Dermis microvascular lymphatic vessel endothelial cell (primary cell): ENCODE measurements around the gene CRYAA. TPM values are rescaled to one million over a fixed set of nuclear protein-coding genes. Genes with fewer than 3 reads are reported as not detected.
"Not testable (repeated sequence)": the region's sequence is repeated elsewhere in the genome, so short reads cannot be mapped to it uniquely, and the experiment has no call there.

Experiments
- DNase-seq, 2 donors: peaks; one replicate each; pipeline versions ENCODE4 v3.0.0 to v3.0.0-alpha.2; 2010; ENCODE audit warnings: low read depth in 2 of 2
- total RNA-seq: library from RNA; depleted of rRNA; stranded (reverse); fragments of >200 nt; gene quantifications from 2 replicates; pipeline ENCODE4 v1.2.1, GENCODE V29; 2014

CRYAA gene
- total RNA-seq, 1 donor from 2014 or later = not detected

DNA sequence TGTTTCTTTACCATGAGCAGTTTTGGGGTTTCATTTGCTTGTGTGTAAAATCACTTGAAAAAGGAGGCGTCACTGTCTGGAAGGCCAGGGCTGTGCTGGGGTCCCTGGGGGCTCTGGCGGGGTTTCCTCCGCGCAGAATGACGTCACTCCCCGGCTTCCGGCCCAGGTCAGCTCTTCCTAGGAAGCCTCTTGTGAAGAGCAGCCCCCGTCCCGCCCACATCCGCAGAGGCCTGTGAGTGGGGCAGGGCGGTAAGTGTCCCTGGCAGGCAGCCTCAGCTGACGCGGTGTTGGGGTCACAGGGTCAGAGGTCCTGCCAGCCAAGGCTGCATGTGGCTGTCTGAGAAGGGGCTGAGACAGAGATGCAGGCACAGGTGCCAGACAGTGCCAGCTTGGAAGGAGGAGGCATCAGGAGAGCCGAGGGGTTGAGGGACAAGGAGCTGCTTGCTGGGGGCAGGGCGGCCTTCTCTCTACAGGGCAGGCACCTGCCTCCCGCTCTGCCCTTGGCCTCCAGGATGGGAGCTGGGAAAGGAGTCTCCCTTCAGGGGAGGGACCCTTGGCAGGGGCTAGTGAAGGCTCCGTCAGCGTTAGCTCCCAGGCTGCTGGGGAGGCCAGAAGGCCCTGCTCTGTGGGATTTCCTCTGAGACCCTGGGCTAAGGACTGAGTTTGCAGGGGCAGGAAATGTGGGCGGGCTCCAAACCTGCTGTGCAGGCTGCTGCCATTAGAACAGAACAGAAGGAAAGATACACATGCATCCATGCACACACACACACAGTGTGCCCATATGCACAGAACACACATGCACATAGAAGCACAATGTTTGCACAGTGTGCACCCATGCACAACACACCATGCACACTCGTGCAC lies 8.5 kb downstream of the CRYAA start:
- DNase-seq = not testable (repeated sequence)

DNA sequence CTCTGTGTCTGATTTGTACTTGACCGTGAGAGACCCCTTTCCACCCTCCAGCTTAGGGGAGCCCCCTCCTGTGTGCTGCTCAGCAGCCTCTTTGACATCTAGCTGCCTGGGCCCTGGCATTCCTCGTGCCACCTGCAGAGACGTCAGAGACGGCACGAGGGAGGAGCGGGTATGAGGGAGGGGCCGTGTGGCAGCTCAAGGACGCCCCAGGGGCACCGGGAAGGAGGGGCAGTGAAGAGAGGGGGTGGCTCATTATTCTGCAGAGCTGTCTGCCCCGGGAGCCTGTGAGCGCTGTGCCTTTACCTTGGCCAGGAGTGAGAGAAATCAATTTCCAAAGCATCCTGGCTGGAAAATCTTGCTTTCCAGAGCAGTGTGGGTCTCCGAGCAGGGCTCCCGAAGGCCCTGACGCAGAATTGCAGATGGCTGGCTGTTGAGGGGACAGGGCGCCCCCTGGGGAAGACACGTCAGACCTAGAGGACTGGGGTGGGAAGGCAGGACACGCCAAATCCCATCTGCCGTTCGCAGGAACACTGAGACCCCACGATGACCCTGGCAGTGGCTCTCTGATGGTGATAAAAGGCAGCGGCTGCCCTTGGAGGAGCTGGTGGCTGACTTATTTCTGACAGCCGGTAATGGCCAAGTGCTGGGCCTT lies 9.5 kb downstream of the CRYAA start:
- DNase-seq = not testable (repeated sequence)

DNA sequence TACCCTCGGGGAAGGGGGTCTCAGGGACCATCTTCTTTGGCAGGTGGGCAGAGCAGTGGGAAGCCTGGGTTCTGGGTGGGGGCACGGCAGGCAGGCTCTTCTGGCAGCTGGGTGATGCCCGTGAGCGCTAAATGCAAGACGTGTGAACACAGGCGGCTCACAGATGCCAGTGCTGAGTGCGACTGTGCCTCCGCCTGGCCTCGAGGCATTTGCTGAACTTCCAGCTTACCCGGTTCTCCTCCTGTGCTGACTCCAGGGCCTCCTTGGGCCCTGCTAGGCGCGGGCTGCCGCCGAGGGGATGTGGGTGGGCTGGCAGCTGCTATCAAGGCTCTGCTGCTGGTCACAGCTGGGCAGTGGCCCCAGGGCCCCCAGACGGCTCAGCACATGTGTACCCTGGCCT lies 12.2 kb downstream of the CRYAA start:
- not testable (repeated sequence) for DNase-seq

DNA sequence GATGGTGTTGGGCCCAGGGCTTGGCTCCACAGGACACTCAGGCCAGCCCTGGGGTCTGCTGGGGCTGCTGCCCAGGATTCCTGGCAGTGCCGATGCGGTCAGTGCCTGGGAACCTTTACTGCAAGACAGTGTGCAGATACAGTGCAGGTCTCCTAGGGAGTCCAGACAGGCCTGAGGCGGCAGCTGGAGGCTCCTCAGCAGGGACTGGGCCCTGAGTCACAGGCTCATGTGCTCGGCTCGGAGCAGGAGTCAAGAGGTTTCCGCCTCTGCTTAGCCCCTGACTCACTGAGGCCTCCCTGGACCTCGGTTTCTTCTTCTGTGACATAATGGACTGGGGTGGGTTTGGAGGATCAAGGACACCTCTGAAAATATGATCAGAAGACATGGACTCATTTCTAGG lies 18.5 kb downstream of the CRYAA start:
- not testable (repeated sequence) for DNase-seq

DNA sequence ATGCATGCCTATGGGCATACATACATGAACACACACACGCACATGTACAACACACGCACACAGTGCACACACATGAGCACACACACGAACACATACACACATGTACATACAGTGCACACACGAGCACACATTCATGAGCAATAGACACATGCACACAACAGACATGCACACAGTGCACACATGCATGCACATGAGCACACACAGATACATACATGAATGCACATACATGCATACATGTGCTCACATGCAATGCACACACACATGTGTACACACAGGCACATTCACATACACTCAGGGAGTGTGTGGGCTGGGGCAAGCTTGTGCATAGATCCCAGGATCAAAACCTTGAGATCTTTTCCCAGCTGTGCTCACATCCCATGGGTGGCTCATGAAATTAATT lies 18.9 kb downstream of the CRYAA start:
- no peak for DNase-seq

DNA sequence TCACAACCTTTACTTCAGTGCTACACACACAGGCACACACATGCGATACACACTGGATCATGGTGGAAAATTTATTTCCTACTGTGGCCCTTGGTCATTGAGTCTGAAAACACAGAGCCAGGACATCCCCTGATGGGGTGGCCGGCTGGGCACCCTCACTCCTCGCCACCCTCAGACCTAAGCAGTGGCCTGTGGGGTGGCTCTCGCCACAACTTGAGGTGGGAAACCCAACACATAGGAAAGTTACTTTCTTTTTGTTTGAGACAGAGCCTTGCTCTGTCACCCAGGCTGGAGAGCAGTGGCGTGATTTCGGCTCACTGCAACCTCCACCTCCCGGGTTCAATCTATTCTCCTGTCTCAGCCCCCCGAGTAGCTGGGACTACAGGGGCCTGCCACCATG lies 19.4 kb downstream of the CRYAA start:
- no peak for DNase-seq

DNA sequence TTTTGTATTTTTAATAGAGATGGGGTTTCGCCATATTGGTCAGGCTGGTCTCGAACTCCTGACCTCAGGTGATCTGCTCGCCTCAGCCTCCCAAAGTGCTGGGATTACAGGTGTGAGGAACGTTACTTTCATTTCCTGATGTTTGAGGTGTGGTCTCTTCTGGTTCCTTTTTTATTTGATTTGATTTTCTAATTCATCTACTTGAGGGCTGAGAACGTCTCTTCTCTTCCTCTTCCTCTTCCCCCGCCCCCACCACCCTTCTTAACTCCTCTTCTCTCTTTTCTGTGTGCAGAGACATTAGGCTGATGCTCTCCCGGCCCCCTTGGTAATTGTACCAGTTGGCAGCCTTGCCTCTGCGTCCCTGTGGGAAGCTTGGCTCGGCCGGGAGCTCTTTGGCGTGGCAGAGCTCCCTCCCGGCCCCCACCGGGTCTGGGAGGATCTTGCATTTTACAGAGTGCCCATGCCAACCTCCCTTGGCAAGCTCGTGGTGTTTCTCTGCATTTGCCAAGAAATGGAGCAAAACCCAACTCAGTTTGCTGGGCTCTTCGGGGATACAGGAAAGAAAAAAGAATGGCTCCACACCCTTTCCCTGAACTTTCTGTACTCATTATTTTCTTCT lies 19.9 kb downstream of the CRYAA start:
- no peak for DNase-seq

DNA sequence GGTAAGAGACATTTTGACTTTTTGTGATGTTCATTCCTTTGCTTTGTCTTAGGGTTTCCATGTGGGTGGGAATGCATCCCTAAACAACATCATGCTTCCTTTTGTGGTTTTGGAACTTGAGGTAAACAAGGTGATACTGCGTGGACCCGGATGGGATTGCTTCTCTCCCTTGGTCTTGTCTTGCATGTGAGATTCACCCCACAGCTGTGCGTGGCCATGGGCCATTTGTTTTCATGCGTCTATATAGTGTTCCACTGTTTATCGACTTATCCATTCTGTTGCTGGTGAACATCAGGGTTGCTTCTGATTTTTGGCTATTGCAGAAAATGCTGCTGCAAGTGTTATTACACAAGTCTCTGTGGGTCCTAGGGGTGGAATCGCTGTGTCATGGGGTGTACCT lies 21.1 kb downstream of the CRYAA start:
- no peak for DNase-seq

DNA sequence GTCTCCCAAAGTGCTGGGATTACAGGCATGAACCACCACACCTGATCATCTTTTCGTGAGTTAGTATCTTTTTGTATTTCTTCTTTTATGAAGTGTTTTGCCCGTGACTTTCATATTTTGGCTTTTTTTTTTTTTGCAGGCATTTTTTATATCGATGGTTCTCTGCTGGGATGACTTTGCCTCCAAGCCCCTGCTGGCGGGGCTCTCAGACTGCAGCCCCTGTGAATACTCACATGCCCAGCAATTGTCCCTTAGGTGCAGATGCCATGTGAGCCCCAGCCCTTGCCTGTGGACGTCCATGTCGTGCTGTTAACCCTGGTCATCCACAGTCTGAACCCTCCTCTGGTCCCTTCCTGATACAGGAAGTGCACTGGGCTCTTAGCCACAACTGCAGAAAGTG lies 21.7 kb downstream of the CRYAA start:
- DNase-seq = no peak

DNA sequence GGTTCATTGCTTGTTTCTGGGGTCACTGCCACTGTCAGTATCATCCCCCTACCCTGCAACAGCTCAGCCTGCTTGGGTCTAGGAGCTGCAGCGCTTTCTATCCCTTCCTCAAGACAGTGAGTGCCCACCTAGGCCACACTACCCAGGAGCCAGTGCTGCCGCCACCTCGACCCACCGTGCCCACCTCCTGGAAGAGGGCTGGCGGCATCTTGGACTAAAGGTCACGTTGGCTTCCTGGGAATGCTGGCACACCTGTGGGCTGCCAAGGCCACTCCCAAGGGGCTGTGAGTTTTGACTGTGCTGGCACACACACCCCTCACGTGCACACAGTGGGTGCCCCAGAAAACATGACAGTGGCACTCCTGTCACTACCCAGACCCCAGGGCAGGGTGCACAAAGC lies 22.1 kb downstream of the CRYAA start:
- DNase-seq = no peak

DNA sequence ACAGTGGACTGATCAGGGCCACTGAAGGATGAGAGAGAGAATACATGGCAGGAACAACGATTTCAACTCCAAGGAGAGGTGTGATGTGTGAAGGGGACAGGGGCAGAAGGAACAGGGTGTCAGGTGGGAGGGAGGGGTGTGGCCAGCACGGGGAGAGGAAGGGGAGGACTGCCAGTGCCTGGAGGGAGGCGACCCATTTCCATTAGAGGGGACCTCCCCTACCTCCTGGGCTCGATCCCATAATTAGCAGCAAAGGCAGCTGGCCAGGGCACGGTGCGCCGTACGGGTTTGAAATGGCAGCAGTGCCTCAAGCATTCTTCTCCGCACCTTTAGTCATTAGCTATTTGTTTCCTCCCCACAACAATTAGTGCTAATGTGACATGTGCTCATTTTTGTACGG lies 22.7 kb downstream of the CRYAA start:
- DNase-seq = no peak

DNA sequence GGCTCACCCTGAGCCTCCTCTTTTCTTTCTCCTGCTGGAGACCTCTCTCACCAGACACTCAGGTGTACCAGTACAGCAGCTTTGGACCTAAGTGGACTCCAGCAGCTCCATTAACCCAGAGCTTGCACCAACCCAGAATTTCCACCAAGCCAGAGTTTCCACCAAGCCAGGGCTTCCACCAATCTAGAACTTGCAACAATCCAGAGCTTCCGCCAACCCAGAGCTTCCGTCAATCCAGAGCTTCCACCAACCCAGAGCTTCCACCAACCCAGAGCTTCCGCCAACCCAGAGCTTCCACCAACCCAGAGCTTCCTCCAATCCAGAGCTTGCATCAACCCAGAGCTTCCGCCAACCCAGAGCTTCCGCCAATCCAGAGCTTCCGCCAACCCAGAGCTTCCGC lies 23.2 kb downstream of the CRYAA start:
- no peak for DNase-seq

DNA sequence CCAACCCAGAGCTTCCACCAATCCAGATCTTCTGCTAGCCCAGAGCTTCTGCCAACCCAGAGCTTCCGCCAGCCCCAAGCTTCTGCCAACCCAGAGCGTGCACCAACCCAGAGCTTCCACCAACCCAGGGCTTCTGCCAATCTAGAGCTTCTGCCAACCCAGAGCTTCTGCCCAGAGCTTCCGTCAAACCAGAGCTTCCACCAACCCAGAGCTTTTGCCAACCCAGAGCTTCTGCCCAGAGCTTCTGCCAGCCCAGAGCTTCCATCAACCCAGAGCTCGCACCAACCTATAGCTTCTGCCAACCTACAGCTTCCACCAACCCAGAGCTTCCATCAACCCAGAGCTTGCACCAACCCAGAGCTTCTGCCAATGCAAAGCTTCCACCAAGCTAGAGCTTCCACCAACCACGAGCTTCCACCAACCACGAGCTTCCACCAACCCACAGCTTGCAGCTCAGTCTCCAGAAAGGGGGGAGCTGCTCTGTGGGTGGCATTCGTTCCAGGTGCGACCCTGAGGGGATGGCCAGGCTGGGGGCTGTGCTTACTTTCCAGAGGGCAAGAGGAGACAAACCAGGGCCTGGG lies 23.8 kb downstream of the CRYAA start:
- DNase-seq = no peak

DNA sequence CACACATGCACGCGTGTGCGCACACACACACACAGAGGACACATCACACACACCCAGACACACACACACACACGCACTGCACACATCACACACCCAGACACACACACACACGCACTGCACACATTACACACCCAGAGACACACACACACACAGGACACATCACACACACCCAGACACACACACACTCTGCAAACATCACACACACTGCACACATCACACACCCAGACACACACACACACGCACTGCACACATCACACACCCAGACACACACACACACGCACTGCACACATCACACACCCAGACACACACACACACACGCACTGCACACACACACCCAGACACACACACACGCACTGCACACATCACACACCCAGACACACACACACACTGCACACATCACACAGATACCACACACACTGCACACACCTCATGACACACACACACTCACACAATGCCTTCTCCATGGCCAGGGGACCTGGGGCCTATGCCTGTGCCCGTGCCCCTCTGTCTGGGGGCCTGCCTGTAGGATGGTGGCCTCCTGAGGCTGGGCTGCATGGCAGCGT lies 24.4 kb downstream of the CRYAA start:
- DNase-seq = no peak

DNA sequence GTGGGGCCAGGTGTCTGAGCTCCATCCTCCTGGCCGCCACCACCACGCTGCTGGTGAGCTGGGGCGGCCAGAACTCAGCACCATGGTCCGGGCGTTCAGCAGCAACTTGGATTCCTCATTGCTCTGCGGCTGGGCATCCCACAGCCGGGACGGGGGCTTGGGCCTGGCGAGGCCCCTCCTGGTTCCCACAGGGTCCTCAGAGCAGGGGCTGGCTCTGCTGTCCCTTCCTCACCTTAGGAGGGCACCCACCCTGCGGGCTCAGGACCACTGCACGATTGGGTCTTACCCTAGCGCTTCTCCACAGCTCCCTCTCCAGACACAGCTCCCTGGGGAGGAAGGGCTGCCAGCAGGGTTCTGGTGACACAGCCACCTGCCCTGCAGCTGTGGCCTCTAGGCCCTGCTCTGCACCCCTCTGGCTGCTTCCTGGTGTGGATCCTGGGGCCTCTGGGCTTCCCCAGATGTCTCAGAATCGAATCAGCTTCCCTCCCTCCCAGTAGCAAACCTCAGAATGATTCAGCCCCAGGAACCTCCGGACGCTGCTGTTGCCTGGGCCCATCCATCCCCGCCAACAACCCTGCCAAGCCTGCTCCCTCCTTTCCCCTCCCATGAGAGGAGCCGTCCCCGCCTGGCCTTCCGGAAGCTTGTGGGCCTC lies 25.0 kb downstream of the CRYAA start:
- no peak for DNase-seq

DNA sequence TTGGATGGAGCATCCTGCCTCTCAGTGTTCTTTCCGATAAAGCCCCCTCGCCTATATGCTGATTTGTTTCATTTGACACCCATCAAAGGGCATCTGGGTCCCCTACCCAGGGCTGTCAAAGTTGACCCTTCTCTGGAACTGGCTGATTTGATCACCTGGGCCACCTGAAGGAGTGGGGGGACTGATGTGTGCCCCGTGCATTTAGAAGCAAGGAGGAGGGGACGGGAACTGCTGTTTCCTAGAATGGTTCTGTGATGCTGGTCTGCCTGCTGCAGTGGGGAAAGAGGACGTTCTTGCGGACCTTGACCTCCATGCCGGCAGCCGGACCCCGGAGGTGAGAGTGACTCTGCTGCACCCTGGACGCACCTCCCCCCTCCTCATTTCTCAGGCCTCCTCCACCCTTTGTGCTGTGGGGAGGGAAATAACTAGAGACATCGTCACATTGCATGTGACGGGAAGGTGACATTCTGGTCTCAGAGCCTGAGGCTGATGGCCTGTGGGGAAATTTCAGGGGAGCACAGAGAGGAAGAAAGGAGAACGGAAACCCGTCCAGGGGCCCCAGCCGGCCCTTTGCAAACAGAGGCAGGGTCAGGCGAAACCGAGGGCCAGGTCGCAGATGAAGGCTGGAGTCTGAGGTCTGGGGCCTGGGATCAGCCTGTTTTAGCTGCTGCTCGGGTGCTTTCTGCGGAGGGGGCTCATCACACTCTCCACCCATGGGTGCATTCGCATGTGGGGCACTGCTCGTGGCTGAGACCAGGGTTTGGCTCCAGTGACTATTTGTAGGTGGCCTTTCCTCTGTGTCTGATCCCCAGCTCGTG lies 25.7 kb downstream of the CRYAA start:
- DNase-seq = no peak

DNA sequence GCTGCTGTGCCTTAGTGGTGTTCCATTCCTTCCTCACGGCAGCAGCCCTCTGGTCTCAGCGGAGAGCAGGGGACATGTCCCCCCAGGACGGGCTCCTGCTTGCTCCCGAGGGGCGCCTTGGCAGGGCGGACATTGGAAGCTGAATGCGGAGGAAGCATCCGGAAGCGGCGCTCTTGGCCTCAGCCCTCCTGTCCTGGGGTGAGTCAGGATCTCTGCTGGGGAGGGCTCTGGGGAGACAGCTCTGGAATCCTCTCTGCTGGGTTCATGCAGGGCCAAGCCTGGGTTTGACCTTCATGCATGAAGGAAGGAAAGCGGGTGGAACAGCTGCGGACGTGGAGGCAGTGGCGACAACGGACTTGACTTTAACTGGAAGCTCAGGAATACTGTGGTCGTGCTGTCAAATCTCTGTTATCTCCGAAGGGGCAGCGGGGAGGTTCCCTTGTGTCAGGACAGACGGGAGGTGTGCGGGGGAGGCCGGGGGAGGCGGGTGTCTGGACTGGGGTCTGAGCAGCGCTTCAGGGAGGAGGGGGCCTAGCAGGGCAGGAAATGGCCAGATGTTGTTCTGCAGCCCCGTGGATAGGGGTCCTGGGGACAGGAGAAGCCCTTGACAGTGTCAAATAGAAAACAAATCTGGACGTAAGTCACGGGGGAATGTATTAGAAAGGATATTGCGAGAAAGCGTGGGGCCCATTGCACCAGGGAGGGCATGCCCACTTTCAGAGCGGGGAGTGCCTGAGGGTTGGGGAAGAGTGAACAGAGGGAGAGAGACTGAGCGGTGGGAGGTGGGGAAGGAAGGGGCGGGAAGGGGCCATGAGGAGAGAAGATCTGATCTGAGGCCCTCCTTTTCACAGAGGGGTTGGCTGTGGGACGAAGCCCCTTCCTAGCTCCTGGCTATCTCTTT lies 26.6 kb downstream of the CRYAA start:
- DNase-seq = no peak

DNA sequence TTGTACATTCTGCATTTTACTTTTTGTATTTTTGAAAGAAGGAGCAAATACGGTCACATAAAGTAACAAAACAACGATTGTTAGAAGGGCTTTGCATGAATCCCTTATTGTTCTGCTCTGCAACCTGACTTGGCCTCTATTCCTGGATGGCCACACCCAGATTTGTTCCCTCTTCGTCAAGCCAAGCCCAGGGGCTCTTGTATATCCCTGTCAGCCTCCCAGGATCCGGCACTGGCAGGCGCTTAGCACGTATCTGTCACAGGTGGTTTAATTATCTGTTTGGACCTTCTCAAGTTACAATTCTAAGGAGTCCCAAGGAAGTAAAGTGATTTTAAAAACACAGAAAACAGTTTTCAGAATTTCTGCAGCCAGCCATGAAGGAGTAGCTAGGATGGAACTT lies 28.0 kb downstream of the CRYAA start:
- DNase-seq = no peak

DNA sequence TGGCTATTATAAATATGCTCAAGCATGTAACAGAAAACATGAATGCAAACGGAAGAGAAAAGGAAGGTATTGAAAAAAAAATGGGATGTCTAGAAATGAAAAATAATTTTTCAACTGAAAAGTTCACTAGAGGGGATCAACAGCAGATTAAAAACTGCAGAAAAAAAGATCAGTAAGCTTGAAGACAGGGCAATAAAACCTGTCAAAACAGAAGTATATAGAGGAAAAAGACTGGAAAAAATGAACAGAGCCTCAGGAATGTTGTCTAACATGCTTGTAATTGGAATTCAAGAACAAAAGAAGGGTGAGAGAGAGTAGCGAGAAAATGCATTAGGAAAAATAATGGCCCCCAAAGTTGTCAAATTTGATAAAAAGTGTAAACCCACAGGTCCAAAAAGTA lies 29.6 kb downstream of the CRYAA start:
- no peak for DNase-seq

DNA sequence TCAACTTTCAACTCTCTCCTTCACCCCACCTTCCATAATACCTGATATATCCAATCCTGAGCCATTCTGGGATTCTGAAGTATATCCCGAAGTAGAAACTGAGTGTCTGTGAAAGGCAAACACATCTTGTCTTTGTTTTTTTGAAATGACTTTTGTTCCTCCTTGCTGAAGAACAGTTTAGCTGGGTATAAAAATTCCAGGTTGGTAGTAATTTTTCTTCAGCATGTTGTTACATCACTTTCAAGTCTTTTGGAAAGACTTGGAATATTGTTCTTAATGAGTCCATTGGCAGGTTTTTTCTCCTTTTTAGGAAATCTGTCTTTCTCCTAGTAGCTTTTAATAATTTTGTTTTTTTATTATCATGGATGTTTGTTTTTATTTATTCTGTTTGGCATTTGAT lies 32.7 kb downstream of the CRYAA start:
- no peak for DNase-seq
